MCF 10A (cell line): ENCODE results near the gene RD3L. TPM values are rescaled to one million over a fixed set of nuclear protein-coding genes. Genes with fewer than 3 reads are reported as not detected.

Experiments used
- BruUV-seq: library from RNA; stranded (reverse); fragments of 400-500 nt; replicated peaks from 2 replicates; lab custom pipeline; 2021; lab: Mats Ljungman, UMichigan
- CTCF ChIA-PET: fragments of 300-600 bp; sonication (Branson Sonifier 250); formaldehyde crosslinking; extraction: SDS; loops from one replicate; lab custom pipeline; 2021; ENCODE audit warnings: antibody characterized with exemption, inconsistent platforms; lab: Yijun Ruan, JAX
- POLR2A ChIA-PET: fragments of 300-600, 350-650 bp; sonication (Branson Sonifier 250); formaldehyde crosslinking; extraction: SDS; loops from one replicate; lab custom pipeline; 2020; ENCODE audit warnings: antibody characterized with exemption, inconsistent platforms; lab: Yijun Ruan, JAX
- DNase-seq: peaks from one replicate; pipeline ENCODE4 v3.0.0-alpha.2; 2018; ENCODE audit not compliant: unreplicated experiment
- H3K27ac Mint-ChIP-seq: one replicate; pipeline ENCODE4 v1.8.0; 2022; ENCODE audit warnings: mild to moderate bottlenecking, low read depth, mixed read lengths; ENCODE audit not compliant: unreplicated experiment
- H3K27me3 Mint-ChIP-seq: one replicate; pipeline ENCODE4 v1.8.0; 2022; ENCODE audit warnings: mixed read lengths; ENCODE audit not compliant: insufficient read depth, unreplicated experiment
- H3K36me3 Mint-ChIP-seq: one replicate; pipeline ENCODE4 v1.8.0; 2022; ENCODE audit warnings: mild to moderate bottlenecking, moderate library complexity, mixed read lengths; ENCODE audit not compliant: insufficient read depth, unreplicated experiment
- H3K4me1 Mint-ChIP-seq: one replicate; pipeline ENCODE4 v1.8.0; 2022; ENCODE audit warnings: mixed read lengths; ENCODE audit not compliant: insufficient read depth, unreplicated experiment
- H3K4me3 Mint-ChIP-seq: one replicate; pipeline ENCODE4 v1.8.0; 2022; ENCODE audit warnings: mild to moderate bottlenecking, moderate library complexity, mixed read lengths; ENCODE audit not compliant: unreplicated experiment
- H3K9me3 Mint-ChIP-seq: one replicate; pipeline ENCODE4 v1.8.0; 2022; ENCODE audit warnings: mixed read lengths; ENCODE audit not compliant: unreplicated experiment
- CTCF ChIP-seq: fragments of 200-600 bp; IDR thresholded peaks from one replicate; pipeline ENCODE4 v1.8.0; 2022; ENCODE audit warnings: antibody characterized with exemption, mild to moderate bottlenecking; ENCODE audit not compliant: unreplicated experiment
- intact Hi-C: fragments of 100-400 bp; cut with micrococcal nuclease; formaldehyde crosslinking; loops from 2 replicates; pipeline ENCODE4 v1.14.1; 2022
- total RNA-seq: library from RNA; stranded (reverse); gene quantifications from 2 replicates; pipeline ENCODE4 v1.2.3, GENCODE V29; 2022

The RD3L gene
- total RNA-seq, 1 experiment from 2014 or later = not detected

GRCh38 chr14:103948442-103948841 is 6.1 kb upstream of the RD3L start:
- H3K4me1 Mint-ChIP-seq = peaks cover 10% of the 10 kb centered on the region
- no peak overlapping the region for H3K27ac Mint-ChIP-seq
- no peaks in the 10 kb centered on the region for H3K27me3 Mint-ChIP-seq
- TF ChIP-seq CTCF = no peak
- ChIA-PET CTCF (no interaction called here), POLR2A (no interaction called here)
- no peak for DNase-seq
- intact Hi-C loops = no loop called here
- H3K36me3 Mint-ChIP-seq = no peaks in the 10 kb centered on the region
- H3K4me3 Mint-ChIP-seq = no peak overlapping the region
- H3K9me3 Mint-ChIP-seq = no peaks in the 10 kb centered on the region
- no TSS peak for BruUV-seq

GRCh38 chr14:103946975-103947374 is 4.6 kb upstream of the RD3L start:
- H3K27me3 Mint-ChIP-seq = peaks cover 11% of the 10 kb centered on the region
- DNase-seq = no peak
- CTCF ChIA-PET = interaction anchor here (0.6 to 0.8 kb wide), 3 partner anchors 15 to 34 kb away, joined by 3 to 5 read pairs (median 4); no protein-coding TSS in a partner anchor
- no peaks in the 10 kb centered on the region for H3K36me3 Mint-ChIP-seq
- peaks cover 10% of the 10 kb centered on the region for H3K4me1 Mint-ChIP-seq
- H3K9me3 Mint-ChIP-seq = no peaks in the 10 kb centered on the region
- BruUV-seq = no TSS peak
- no peak for TF ChIP-seq CTCF
- POLR2A ChIA-PET = no interaction called here
- H3K27ac Mint-ChIP-seq = no peak overlapping the region
- no peak overlapping the region for H3K4me3 Mint-ChIP-seq
- intact Hi-C loops = no loop called here

GRCh38 chr14:103943673-103944072 is 1.3 kb upstream of the RD3L start:
- ChIA-PET POLR2A (no interaction called here), CTCF (interaction anchor here (0.7 kb wide), 1 partner anchor 135 kb away, joined by 3 read pairs; no protein-coding TSS in a partner anchor)
- Mint-ChIP-seq H3K9me3 (no peaks in the 10 kb centered on the region), H3K27me3 (peaks cover 27% of the 10 kb centered on the region), H3K4me3 (no peak overlapping the region), H3K4me1 (peaks cover under 1% of the 10 kb centered on the region), H3K27ac (no peak overlapping the region), H3K36me3 (no peaks in the 10 kb centered on the region)
- BruUV-seq = no TSS peak
- intact Hi-C loops = no loop called here
- DNase-seq = no peak
- no peak for TF ChIP-seq CTCF

- no peak overlapping the region for H3K4me3 Mint-ChIP-seq
- peaks cover 27% of the 10 kb centered on the region for H3K27me3 Mint-ChIP-seq
- CTCF ChIA-PET = interaction anchor here (1.2 to 1.3 kb wide), 2 partner anchors 9 to 19 kb away, joined by 3 to 5 read pairs; no protein-coding TSS in a partner anchor
- no TSS peak for BruUV-seq
- no peak for DNase-seq
- TF ChIP-seq CTCF = no peak
- no peaks in the 10 kb centered on the region for H3K4me1 Mint-ChIP-seq
- intact Hi-C loops = no loop called here
- no peaks in the 10 kb centered on the region for H3K36me3 Mint-ChIP-seq
- POLR2A ChIA-PET = interaction anchor here (1.0 to 2.0 kb wide), 3 partner anchors 9 to 34 kb away, joined by 3 to 13 read pairs (median 4); a partner anchor contains a TSS
- H3K9me3 Mint-ChIP-seq = no peaks in the 10 kb centered on the region
- H3K27ac Mint-ChIP-seq = no peak overlapping the region
Measured at GRCh38 chr14:103941462-103941861, 867 bp downstream of the RD3L start.
